SJCRH30 (cell line): ENCODE results near the gene APOD. TPM values are rescaled to one million over a fixed set of nuclear protein-coding genes. Genes with fewer than 3 reads are reported as not detected.

Experiments used
- DNase-seq, 2 experiments: peaks; one replicate each; pipeline ENCODE4 v3.0.0-alpha.2; 2015 to 2020
- H3K27ac ChIP-seq: fragments of 250-450 bp; sonication (Bioruptor Pico); 2 replicates; pipeline ENCODE4 v1.5.1; 2020; ENCODE audit warnings: mild to moderate bottlenecking, moderate library complexity
- H3K27me3 ChIP-seq: fragments of 250-450 bp; sonication (Bioruptor Pico); 2 replicates; pipeline ENCODE4 v1.5.1; 2020; ENCODE audit warnings: mild to moderate bottlenecking, moderate library complexity
- H3K36me3 ChIP-seq: fragments of 250-450 bp; sonication (Bioruptor Pico); 2 replicates; pipeline ENCODE4 v1.5.1; 2020; ENCODE audit warnings: mild to moderate bottlenecking, moderate library complexity
- H3K4me1 ChIP-seq: fragments of 250-450 bp; sonication (Bioruptor Pico); 2 replicates; pipeline ENCODE4 v1.5.1; 2020; ENCODE audit warnings: mild to moderate bottlenecking, moderate library complexity
- H3K4me3 ChIP-seq: fragments of 250-450 bp; sonication (Bioruptor Pico); 2 replicates; pipeline ENCODE4 v1.5.1; 2020; ENCODE audit warnings: mild to moderate bottlenecking, moderate library complexity
- H3K9me3 ChIP-seq: fragments of 250-450 bp; sonication (Bioruptor Pico); replicated peaks from 2 replicates; pipeline ENCODE4 v1.5.1; 2020; ENCODE audit warnings: mild to moderate bottlenecking, moderate library complexity
- total RNA-seq: library from RNA; depleted of rRNA; stranded (reverse); fragments of >200 nt; shearing (Covaris generic); gene quantifications from 2 replicates; pipeline ENCODE4 v1.2.3, GENCODE V29; 2014

APOD gene
- total RNA-seq, 1 experiment from 2014 or later: 0.12 TPM

DNA sequence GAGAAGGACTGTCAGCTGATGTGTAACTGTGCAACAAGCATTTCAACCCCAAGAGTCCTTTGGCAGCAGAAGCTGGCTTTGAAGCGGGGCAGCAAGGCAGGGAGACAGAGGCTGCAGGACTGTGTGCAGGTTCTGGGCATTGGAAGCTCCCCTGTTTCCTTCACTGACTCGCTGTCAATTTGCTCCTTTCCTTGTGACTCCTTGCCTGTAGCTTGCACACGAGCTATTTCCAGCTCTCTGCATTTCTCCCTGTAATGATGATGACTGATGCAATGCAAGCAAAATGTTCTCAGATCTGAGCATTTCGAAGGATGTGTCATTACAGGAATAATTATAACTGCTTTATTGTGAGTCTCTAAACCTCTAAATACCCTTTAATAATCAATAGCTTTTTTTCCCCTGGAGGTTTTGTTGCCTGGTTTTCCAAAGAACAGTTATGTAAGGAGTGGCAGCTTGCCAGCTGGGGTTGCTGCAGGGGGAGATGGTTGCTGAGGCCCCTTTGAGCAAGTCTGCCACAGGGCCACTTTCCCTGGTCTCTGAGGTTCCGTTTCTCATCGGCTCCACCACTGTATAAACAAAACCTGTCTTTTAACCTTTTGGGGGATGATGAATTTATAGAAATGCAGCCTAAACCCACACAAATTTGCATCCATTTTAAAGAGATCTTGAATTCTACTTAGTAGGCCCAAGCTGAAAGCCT is 2.8 kb downstream of the APOD start:
- Histone ChIP-seq H3K4me3 (no peak overlapping the region), H3K27ac (no peak overlapping the region), H3K36me3 (no peaks in the 10 kb centered on the region), H3K27me3 (no peaks in the 10 kb centered on the region), H3K9me3 (no peaks in the 10 kb centered on the region), H3K4me1 (peaks cover 3% of the 10 kb centered on the region; the same call in 1 of the 2 replicates)
- no peak for DNase-seq

DNA sequence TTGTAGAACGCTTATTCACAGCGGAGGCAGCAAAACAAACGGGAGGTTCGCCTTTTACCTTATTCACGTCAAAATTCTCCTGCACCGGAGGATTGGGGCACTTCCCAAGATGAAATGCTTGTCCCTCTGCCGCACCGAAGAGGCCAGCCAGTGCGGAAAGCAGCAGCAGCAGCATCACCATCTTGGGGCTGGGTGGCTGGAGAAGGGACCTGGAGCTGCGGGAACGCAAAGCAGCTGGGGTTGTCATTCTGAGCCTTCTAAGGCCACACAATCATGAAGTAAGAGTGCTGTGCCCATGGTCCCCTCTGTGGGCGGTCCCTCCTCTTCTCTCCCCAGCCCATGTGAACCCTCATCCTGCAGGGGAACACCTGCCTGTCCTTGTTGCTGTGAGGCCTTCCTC is 4.5 kb downstream of the APOD start:
- no peaks in the 10 kb centered on the region for H3K27me3 ChIP-seq
- peaks cover 2% of the 10 kb centered on the region; the same call in 1 of the 2 replicates for H3K4me1 ChIP-seq
- H3K4me3 ChIP-seq: no peak overlapping the region
- no peaks in the 10 kb centered on the region for H3K36me3 ChIP-seq
- no peaks in the 10 kb centered on the region for H3K9me3 ChIP-seq
- peak in 1 of 2 experiments; percentile 15 for DNase-seq
- H3K27ac ChIP-seq: no peak overlapping the region

DNA sequence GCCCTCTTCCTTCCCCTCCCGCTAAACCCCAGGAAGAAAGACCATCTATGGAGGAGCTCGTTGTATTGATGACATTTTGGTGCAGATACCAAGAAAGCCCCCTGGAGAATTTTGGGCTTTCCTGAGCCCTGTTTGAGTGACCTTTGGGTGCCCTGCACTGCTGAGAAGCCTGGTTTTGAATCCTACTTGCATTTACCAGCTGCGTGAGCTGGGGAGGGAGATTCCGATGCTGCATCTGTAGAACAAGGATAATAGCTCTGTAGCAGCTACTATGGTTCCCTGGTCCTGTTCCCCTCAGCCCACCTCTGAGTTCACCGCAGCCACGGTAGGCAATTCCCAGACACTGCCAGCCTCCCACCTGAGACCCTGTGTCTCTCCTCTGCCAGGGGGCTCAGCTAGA is 5.2 kb downstream of the APOD start:
- Histone ChIP-seq H3K4me3 (no peak overlapping the region), H3K27ac (no peak overlapping the region), H3K4me1 (no peaks in the 10 kb centered on the region), H3K36me3 (no peaks in the 10 kb centered on the region), H3K27me3 (no peaks in the 10 kb centered on the region), H3K9me3 (no peaks in the 10 kb centered on the region)
- no peak for DNase-seq

DNA sequence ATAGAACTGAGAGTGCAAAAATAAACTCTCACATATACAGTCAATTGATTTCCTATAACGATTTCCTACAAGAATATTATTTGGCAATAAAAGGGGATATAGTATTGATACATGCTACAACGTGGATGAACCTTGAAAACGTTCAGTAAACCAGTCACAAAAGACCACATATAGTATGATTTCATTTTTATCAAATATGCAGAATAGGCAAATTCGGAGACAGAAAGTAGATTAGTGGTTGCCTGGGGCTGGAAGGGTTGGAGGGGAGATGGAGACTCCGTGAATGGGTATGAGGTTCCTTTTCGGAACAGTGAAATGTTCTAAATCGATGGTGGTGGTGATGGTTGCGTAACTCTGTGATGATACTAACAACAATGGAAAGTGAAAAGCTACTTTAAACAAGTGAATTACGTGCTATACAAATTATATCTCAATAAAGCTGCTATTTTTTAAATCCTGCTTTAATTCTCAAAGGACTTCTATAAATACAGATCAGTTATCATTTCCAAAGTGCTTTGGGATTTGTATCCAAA is 6.0 kb downstream of the APOD start:
- Histone ChIP-seq H3K4me3 (no peak overlapping the region), H3K36me3 (no peaks in the 10 kb centered on the region), H3K9me3 (no peaks in the 10 kb centered on the region), H3K4me1 (no peaks in the 10 kb centered on the region), H3K27me3 (no peaks in the 10 kb centered on the region), H3K27ac (no peak overlapping the region)
- DNase-seq: no peak

DNA sequence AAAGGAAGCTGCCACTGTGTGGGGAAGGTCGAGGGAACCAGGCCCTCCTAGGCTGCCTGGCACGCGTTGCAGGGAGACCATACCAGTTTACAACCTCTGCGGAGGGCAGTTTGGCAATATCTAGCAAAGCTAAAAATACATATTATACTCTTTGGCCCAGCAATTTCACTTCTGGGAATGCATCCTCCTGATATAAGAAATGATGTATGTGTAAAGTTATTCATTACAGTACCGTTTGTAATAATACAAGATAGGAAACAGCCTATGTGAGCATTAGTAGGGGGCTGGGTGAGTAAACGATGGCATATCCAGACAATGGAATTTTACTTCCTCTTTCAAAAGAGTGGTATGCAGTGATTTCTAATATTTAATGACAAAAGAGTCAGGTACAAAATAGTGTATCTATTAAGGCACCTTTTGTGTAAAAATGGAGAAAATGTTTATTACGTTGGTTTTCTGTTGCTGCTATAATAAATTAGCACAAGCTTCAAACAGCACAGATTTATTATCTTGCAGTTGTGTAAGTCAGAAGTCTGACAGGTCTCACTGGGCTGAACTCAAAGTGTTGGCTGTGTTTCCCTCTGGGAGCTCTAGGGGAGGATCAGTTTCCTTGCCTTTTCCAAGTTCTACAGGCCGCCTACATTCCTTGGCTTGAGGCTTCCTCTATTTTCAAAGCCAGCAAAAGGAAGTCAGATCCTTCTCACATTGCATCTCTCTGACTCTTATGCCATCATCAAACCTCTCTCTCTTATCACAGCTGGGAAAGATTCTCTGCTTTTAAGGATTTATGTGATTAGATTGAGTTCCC is 9.0 kb downstream of the APOD start:
- Histone ChIP-seq H3K36me3 (no peaks in the 10 kb centered on the region), H3K4me3 (no peak overlapping the region), H3K27ac (no peak overlapping the region), H3K4me1 (no peaks in the 10 kb centered on the region), H3K9me3 (no peaks in the 10 kb centered on the region), H3K27me3 (no peaks in the 10 kb centered on the region)
- DNase-seq: no peak

DNA sequence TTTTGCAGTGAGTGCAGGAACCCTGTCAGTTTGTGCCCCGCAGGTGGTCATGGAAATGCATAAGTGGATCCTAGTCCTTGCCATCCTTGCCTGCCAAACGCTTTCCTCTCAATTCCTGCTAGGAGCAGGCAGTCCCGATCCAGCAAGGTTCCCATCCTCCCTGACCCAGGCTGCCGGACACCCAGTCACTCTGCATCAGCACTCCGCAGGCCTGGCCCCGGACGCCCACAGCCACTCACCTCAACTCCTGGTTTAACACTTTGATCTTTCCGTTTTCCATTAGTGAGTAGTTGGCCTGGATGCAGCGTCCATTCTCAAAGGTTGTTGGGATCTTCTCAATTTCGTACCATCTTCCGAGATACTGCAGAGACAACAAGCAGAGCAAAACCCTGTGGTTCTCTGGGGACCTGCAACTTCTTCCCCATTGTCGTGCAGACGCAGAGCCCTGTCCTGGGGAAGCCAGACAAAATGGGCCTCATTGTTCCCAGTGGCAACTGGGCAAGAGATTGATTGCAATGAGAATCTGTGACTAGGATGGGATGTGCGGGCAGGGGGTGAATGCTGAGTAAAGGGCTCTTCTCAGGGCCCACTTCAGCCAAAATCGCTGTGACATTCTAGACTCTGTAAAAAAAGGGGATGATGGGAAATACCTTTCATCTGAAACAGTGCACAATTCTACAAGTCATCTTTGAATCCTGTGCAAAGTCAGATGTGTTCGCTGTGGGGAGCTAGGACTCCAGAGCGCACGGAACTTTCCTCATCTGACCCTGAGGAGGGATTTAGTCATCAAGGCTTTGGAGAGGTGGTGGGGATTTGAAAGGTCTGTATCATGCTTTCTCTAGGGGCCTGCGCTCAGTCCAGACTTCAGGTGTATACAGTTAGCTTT is 9.9 kb downstream of the APOD start:
- H3K27ac ChIP-seq: no peak overlapping the region
- H3K9me3 ChIP-seq: no peaks in the 10 kb centered on the region
- no peak for DNase-seq
- H3K36me3 ChIP-seq: no peaks in the 10 kb centered on the region
- no peaks in the 10 kb centered on the region for H3K4me1 ChIP-seq
- H3K4me3 ChIP-seq: no peak overlapping the region
- no peaks in the 10 kb centered on the region for H3K27me3 ChIP-seq

DNA sequence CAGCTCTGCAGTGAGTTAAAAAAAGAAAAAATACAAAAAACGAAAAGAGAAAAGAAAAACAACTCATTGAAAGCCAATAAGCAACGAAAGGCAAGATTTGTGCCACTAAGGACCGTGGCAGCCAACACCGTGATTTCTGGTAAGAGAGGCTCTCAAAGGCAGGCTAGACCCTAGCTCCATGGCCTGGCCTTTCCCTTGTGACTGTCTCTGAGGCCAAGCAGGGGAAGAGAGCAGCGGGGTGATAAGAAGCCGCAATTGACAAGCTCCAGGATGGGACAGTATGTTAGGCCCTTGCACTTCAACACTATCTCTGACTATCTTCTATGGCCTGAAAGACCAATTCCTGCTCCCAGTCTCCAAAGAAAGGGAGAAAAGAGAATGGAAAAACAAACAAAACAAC is 12.4 kb downstream of the APOD start:
- Histone ChIP-seq H3K36me3 (no peaks in the 10 kb centered on the region), H3K4me1 (no peaks in the 10 kb centered on the region), H3K4me3 (no peak overlapping the region), H3K9me3 (no peaks in the 10 kb centered on the region), H3K27me3 (no peaks in the 10 kb centered on the region), H3K27ac (no peak overlapping the region)
- DNase-seq: no peak

DNA sequence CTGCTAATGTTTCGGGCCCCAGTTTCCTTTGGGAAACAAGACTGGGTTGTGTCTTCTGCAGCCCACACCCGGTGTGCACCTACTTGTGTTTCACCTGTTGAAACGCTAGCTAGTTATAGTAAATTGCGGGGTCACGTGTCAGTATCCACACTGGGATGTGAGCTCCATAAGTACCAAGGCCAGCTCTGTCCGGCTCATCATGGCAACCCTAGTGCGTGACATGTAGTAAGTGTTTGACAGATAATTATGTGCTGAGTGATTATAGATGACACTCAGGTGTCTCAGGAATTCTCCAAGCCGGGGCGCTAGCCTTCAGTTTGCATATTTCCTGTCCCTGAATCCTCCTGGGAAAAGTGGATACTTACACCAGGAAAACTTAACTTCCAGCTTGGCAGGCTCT is 12.8 kb downstream of the APOD start:
- no peaks in the 10 kb centered on the region for H3K27me3 ChIP-seq

DNA sequence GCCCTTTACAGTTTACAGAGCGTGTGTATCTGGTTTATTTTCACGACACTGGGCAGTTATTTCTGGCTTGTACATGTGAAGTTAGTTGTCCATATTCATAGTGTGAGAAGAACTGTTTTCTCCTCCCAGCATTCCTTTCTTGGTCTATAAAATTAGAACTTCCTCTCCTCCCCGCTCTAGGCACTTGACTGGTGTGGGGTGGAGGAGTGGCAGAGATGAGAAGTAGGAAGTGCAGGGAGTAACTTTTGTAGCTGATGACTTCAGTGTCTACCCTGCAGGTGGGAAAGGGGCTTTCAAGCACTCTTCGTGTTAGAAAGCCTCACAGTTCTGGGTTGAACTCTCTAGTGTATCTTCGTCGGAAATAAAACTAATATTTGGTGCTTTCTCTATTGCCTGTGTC is 13.4 kb downstream of the APOD start:
- H3K4me1 ChIP-seq: no peaks in the 10 kb centered on the region
- H3K27ac ChIP-seq: no peak overlapping the region
- no peak for DNase-seq
- no peaks in the 10 kb centered on the region for H3K9me3 ChIP-seq
- no peaks in the 10 kb centered on the region for H3K27me3 ChIP-seq
- no peaks in the 10 kb centered on the region for H3K36me3 ChIP-seq
- no peak overlapping the region for H3K4me3 ChIP-seq

More for the DNA sequence above, 12.8 kb downstream of the APOD start:
- DNase-seq: no peak
- H3K27ac ChIP-seq: no peak overlapping the region
- no peaks in the 10 kb centered on the region for H3K9me3 ChIP-seq
- no peaks in the 10 kb centered on the region for H3K4me1 ChIP-seq
- H3K36me3 ChIP-seq: no peaks in the 10 kb centered on the region
- H3K4me3 ChIP-seq: no peak overlapping the region

DNA sequence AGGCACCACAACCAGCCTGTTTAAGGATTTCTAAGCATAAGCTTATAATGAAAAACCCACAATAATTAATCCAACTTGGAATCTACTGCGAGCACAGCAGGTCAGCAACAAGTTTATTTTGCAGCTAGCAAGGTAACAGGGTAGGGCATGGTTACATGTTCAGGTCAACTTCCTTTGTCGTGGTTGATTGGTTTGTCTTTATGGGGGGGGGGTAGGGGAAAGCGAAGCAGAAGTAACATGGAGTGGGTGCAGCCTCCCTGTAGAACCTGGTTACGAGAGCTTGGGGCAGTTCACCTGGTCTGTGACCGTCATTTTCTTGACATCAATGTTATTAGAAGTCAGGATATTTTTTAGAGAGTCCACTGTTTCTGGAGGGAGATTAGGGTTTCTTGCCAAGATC is 15.1 kb downstream of the APOD start:
- H3K9me3 ChIP-seq: no peaks in the 10 kb centered on the region
- H3K27ac ChIP-seq: no peak overlapping the region
- no peak overlapping the region for H3K4me3 ChIP-seq
- H3K36me3 ChIP-seq: no peaks in the 10 kb centered on the region
- no peaks in the 10 kb centered on the region for H3K27me3 ChIP-seq
- DNase-seq: no peak
- no peaks in the 10 kb centered on the region for H3K4me1 ChIP-seq

DNA sequence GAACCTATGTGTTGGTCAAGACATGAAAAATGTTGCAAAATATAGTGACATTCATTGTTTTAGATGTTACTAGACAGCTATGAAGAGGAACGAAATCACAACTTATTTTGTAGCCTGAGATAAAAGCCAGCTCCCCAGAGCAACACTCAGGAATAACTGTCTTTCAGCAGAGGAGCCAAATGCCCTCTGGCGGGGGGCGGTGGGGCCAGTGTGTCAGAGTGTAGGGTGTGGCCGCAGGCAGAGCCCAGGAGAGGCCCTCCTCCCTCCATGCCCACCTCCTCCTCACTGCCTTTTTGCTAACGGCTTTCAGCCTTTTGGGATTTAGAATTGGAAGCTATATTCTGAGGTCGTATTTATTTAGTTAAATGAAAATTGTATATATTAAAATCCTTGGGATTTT is 16.9 kb downstream of the APOD start:
- DNase-seq: peak; percentile 30 to 31
- no peak overlapping the region for H3K27ac ChIP-seq
- no peaks in the 10 kb centered on the region for H3K9me3 ChIP-seq
- H3K36me3 ChIP-seq: no peaks in the 10 kb centered on the region
- H3K4me1 ChIP-seq: no peaks in the 10 kb centered on the region
- H3K4me3 ChIP-seq: no peak overlapping the region
- H3K27me3 ChIP-seq: no peaks in the 10 kb centered on the region

DNA sequence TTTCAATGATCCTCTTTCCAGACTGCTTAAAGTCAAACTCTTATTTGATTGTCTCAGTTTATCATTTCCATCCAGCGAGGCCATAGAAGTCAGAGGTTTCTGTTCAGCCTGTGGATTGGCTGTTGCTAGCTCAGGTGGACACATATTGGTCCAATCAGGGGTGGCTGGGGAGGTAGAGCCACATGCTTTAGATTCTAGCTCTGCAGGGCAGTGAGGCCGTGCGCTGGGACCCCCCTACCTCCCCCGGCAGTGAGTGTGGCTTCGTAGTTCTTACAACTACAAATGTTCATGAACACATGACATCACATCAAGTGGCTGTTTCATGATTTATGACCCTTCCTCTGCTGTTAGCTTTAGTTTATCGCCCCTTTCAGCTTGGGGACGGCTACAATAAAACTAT is 18.0 kb downstream of the APOD start:
- DNase-seq: no peak
- no peak overlapping the region for H3K4me3 ChIP-seq
- H3K9me3 ChIP-seq: no peaks in the 10 kb centered on the region
- no peaks in the 10 kb centered on the region for H3K4me1 ChIP-seq
- no peaks in the 10 kb centered on the region for H3K27me3 ChIP-seq
- H3K27ac ChIP-seq: no peak overlapping the region
- H3K36me3 ChIP-seq: no peaks in the 10 kb centered on the region

DNA sequence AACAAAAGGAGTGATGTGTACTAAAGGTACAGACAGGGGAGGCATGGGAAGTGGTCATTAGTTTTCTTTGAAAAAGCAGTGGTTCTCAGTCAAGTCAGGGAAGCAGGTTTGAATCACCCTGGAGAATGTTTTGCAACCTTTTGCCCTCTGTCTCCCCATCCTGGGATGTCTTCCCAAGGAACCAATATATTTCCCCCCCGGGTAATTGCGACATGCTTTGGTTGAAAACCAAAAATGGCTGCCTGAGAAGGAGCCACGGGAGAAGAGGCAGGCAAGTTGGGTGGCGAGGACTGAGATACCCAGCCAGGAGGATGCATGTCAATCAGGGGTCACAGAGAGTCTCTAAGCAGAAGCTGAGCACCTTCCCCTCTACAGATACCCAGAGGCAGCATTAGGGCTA is 20.4 kb downstream of the APOD start:
- Histone ChIP-seq H3K27me3 (no peaks in the 10 kb centered on the region), H3K36me3 (no peaks in the 10 kb centered on the region), H3K4me1 (no peaks in the 10 kb centered on the region), H3K4me3 (no peak overlapping the region), H3K27ac (no peak overlapping the region), H3K9me3 (no peaks in the 10 kb centered on the region)
- DNase-seq: no peak

DNA sequence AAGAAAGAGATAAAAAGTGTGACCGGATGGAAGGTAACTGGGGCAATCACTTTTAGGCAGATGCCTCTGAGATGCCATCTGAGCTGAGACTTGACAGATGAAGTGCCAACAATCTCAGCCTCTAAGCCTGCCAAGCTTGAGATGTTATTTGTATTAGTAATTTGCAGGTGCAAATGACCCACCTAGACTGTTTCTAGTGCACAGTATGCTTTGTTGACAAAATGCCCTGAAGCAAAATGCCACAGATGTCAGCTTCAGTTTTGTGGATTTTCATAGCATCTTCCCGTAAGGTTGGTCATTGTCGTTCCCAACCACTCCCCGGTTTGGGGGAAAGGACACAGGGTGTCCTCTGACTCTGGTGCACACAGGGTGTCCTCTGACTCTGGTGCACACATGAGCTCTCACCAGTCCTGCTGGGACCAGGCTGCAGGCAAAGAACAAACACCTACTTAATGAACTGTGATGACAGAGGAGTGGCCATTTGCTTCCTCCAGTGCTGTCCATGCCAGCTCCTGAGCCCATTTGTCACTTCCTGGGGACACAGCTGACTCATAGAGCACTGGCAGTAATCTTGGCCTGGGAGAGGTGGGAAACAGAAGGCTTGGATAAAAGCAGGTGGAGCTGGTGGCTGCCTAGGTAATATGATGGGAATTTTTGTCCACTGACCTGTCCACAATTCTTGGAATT is 23.9 kb downstream of the APOD start:
- H3K36me3 ChIP-seq: no peaks in the 10 kb centered on the region
- H3K4me3 ChIP-seq: no peak overlapping the region
- no peak overlapping the region for H3K27ac ChIP-seq
- H3K9me3 ChIP-seq: no peaks in the 10 kb centered on the region
- H3K27me3 ChIP-seq: no peaks in the 10 kb centered on the region
- no peaks in the 10 kb centered on the region for H3K4me1 ChIP-seq
- DNase-seq: no peak
